ENCODE data around the gene STK38. TPM values are rescaled to one million over a fixed set of nuclear protein-coding genes. Genes with fewer than 3 reads are reported as not detected.
A peak's percentile ranks its signal among the peaks of the same experiment; 100 is the strongest.

The STK38 gene
- total and polyA plus RNA-seq, 9 of the 15 experiments (the other 6 are each of a cell fraction or from before 2014, with no cell fraction given) = 5.7 to 28.7 (median 19.5) TPM

GRCh38 chr6:36547646-36548400 lies 544 bp upstream of the STK38 start (continued):
- TF ChIP-seq AFF4 (CRISPR knock-in tag; IDR thresholded peaks at IDR 0.05) = 0 out of 2 replicates have a peak, but pooled peaks have one; percentile 13
- TF ChIP-seq ZNF165 (CRISPR knock-in tag; IDR thresholded peaks at IDR 0.05; ENCODE audit: borderline replicate concordance) = no peak
- TF ChIP-seq, protein P1, sequence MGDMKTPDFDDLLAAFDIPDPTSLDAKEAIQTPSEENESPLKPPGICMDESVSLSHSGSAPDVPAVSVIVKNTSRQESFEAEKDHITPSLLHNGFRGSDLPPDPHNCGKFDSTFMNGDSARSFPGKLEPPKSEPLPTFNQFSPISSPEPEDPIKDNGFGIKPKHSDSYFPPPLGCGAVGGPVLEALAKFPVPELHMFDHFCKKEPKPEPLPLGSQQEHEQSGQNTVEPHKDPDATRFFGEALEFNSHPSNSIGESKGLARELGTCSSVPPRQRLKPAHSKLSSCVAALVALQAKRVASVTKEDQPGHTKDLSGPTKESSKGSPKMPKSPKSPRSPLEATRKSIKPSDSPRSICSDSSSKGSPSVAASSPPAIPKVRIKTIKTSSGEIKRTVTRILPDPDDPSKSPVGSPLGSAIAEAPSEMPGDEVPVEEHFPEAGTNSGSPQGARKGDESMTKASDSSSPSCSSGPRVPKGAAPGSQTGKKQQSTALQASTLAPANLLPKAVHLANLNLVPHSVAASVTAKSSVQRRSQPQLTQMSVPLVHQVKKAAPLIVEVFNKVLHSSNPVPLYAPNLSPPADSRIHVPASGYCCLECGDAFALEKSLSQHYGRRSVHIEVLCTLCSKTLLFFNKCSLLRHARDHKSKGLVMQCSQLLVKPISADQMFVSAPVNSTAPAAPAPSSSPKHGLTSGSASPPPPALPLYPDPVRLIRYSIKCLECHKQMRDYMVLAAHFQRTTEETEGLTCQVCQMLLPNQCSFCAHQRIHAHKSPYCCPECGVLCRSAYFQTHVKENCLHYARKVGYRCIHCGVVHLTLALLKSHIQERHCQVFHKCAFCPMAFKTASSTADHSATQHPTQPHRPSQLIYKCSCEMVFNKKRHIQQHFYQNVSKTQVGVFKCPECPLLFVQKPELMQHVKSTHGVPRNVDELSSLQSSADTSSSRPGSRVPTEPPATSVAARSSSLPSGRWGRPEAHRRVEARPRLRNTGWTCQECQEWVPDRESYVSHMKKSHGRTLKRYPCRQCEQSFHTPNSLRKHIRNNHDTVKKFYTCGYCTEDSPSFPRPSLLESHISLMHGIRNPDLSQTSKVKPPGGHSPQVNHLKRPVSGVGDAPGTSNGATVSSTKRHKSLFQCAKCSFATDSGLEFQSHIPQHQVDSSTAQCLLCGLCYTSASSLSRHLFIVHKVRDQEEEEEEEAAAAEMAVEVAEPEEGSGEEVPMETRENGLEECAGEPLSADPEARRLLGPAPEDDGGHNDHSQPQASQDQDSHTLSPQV (IDR thresholded peaks at IDR 0.05) = peak; percentile 30; the same call in 1 of the 2 replicates
- peak; percentile 43; the same call in 1 of the 2 replicates for TF ChIP-seq ARID2 (IDR thresholded peaks at IDR 0.05)
- peak in 1 of 2 experiments; percentile 37; a peak in 1 of 4 replicates for TF ChIP-seq ARNT (IDR thresholded peaks at IDR 0.05)
- no peak for TF ChIP-seq TCF15 (CRISPR knock-in tag; IDR thresholded peaks at IDR 0.05)
- TF ChIP-seq ARID1B (IDR thresholded peaks at IDR 0.05) = no peak
- 0 out of 2 replicates have a peak, but pooled peaks have one; percentile 9 for TF ChIP-seq FOXM1 (IDR thresholded peaks at IDR 0.05; ENCODE audit: low read depth)
- no peak for TF ChIP-seq FOXM1 (CRISPR knock-in tag; IDR thresholded peaks at IDR 0.05; ENCODE audit: low read depth)
- TF ChIP-seq IRF1 (CRISPR knock-in tag; IDR thresholded peaks at IDR 0.05; ENCODE audit: borderline replicate concordance) = no peak
- 0 out of 2 replicates have a peak, but pooled peaks have one; percentile 0 for TF ChIP-seq TOE1 (IDR thresholded peaks at IDR 0.05; ENCODE audit: borderline replicate concordance)
- TF ChIP-seq TOE1 (CRISPR knock-in tag; IDR thresholded peaks at IDR 0.05; ENCODE audit: borderline replicate concordance, low read depth) = no peak
- TF ChIP-seq, protein P2, sequence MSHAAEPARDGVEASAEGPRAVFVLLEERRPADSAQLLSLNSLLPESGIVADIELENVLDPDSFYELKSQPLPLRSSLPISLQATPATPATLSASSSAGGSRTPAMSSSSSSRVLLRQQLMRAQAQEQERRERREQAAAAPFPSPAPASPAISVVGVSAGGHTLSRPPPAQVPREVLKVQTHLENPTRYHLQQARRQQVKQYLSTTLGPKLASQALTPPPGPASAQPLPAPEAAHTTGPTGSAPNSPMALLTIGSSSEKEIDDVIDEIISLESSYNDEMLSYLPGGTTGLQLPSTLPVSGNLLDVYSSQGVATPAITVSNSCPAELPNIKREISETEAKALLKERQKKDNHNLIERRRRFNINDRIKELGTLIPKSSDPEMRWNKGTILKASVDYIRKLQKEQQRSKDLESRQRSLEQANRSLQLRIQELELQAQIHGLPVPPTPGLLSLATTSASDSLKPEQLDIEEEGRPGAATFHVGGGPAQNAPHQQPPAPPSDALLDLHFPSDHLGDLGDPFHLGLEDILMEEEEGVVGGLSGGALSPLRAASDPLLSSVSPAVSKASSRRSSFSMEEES (CRISPR knock-in tag; IDR thresholded peaks at IDR 0.05) = no peak

Measured in K562 (cell line).